DND-41 (cell line): ENCODE measurements around the gene TPRN.

Experiments used
- ATAC-seq: fragments of 200-7000 bp; cut with Tn5 transposase; 3 replicates; pipeline ENCODE4 v1.9.1; 2021; ENCODE audit warnings: low read depth; ENCODE audit not compliant: insufficient read depth
- DNase-seq: peaks from one replicate; pipeline ENCODE4 v3.0.0-alpha.2; 2020
- H2AFZ ChIP-seq: 2 replicates; pipeline ENCODE4 v1.6.0; 2012; ENCODE audit warnings: low read depth, low read length
- H3K27ac ChIP-seq: 2 replicates; pipeline ENCODE4 v1.5.1; 2012; ENCODE audit warnings: low read length, inconsistent platforms
- H3K27me3 ChIP-seq: fragments of 200-600 bp; sonication (generic); 2 replicates; pipeline ENCODE4 v1.6.0; 2012; ENCODE audit warnings: low read length, mild to moderate bottlenecking, inconsistent platforms; ENCODE audit not compliant: insufficient read depth, poor library complexity
- H3K36me3 ChIP-seq: 2 replicates; pipeline ENCODE4 v1.5.1; 2012; ENCODE audit warnings: low read length, inconsistent platforms; ENCODE audit not compliant: insufficient read depth
- H3K4me1 ChIP-seq: 2 replicates; pipeline ENCODE4 v1.5.1; 2012; ENCODE audit warnings: mild to moderate bottlenecking, low read length; ENCODE audit not compliant: insufficient read depth
- H3K4me2 ChIP-seq: 2 replicates; pipeline ENCODE4 v1.6.0; 2012; ENCODE audit warnings: mild to moderate bottlenecking, moderate library complexity, low read length, inconsistent platforms; ENCODE audit not compliant: insufficient read depth
- H3K4me3 ChIP-seq, 2 experiments: fragments of 200-600 bp in 1 of 2; shearing (Covaris generic) in 1 of 2; 2 replicates each; pipeline ENCODE4 v1.5.1; 2012 to 2016; ENCODE audit warnings: inconsistent platforms in 2 of 2, low read length in 2 of 2, mild to moderate bottlenecking in 2 of 2, low read depth in 1 of 2, moderate library complexity in 1 of 2
- H3K79me2 ChIP-seq: 2 replicates; pipeline ENCODE4 v1.6.0; 2012; ENCODE audit warnings: low read length, inconsistent platforms; ENCODE audit not compliant: insufficient read depth
- H3K9ac ChIP-seq: 2 replicates; pipeline ENCODE4 v1.6.0; 2012; ENCODE audit warnings: low read depth, mild to moderate bottlenecking, inconsistent platforms, low read length, moderate library complexity
- H3K9me3 ChIP-seq: 2 replicates; pipeline ENCODE4 v1.5.1; 2012; ENCODE audit warnings: low read length, moderate library complexity, mild to moderate bottlenecking, inconsistent platforms; ENCODE audit not compliant: insufficient read depth, severe bottlenecking
- H4K20me1 ChIP-seq: 2 replicates; pipeline ENCODE4 v1.6.0; 2012; ENCODE audit warnings: low read length; ENCODE audit not compliant: insufficient read depth
- EZH2 ChIP-seq: IDR thresholded peaks from 3 replicates; pipeline ENCODE4 v1.6.1; 2012; ENCODE audit warnings: borderline replicate concordance, low read depth, mild to moderate bottlenecking, moderate library complexity, low read length, inconsistent platforms; ENCODE audit not compliant: severe bottlenecking
- TF ChIP-seq, protein P1 (sequence below): IDR thresholded peaks from 2 replicates; pipeline ENCODE4 v1.5.1; 2012; ENCODE audit warnings: borderline replicate concordance, low read length, moderate library complexity, mild to moderate bottlenecking; ENCODE audit not compliant: poor library complexity, severe bottlenecking; ENCODE audit errors: extremely low read depth

TPRN gene

DNA sequence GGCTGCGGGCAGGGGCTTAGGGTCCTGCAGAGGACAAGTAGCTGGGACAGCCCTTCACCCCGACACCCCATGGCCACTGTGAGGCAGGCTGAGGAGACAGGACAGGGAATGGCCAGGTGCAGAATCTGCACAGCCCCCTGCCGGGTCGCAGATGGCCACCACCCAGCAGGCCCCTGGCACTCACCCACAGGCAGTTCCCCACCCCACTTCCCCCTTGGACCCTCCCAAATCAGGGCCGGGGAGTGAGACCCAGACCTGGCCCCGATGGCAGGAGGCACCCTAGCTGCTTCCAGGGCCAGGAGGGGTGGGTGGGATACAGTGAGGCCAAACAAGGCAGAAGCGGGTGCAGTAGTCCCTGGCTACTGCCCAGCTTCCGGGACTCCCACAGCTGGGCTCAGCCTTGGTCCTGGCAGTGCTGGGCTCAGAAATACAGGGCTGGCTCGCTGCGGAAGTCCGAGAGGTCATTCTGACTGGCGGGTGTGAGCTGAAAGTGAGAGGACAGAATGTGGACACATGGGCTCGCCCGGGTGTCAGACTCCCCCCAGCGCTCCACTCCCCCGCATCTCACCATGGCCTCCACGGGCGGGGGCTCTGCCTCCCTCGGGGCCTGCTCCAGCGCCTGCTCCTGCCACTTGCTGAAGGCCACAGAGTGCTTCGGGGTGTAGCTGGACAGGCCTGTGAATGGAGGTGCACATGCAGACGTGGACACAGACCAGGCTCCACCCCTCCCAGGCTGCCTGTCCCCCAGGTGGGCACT lies 8.7 kb downstream of the TPRN start:
- no peak for TF ChIP-seq EZH2
- TF ChIP-seq, protein P1, sequence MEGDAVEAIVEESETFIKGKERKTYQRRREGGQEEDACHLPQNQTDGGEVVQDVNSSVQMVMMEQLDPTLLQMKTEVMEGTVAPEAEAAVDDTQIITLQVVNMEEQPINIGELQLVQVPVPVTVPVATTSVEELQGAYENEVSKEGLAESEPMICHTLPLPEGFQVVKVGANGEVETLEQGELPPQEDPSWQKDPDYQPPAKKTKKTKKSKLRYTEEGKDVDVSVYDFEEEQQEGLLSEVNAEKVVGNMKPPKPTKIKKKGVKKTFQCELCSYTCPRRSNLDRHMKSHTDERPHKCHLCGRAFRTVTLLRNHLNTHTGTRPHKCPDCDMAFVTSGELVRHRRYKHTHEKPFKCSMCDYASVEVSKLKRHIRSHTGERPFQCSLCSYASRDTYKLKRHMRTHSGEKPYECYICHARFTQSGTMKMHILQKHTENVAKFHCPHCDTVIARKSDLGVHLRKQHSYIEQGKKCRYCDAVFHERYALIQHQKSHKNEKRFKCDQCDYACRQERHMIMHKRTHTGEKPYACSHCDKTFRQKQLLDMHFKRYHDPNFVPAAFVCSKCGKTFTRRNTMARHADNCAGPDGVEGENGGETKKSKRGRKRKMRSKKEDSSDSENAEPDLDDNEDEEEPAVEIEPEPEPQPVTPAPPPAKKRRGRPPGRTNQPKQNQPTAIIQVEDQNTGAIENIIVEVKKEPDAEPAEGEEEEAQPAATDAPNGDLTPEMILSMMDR = no peak
- DNase-seq = no peak

DNA sequence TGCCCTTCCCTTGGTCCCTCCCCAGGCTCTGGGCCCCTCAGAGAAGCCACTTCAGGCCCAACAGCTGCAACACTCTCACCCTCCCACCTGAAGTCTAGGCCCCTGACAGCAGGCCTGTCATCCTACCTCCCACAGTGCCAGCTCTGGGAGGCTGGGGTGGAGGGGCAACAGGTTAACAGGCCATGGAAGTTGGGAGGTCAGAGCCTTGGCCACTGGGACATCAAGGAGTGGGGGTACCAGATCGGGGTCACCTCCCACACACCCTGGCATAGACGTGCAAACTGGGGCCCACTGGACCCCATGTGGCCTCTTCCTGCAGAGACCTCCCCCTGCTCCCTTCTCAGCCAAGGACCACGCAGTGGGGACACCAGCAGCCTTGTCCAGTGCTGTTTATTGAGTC lies 9.3 kb downstream of the TPRN start:
- H3K4me2 ChIP-seq = no peak overlapping the region
- H3K9ac ChIP-seq = no peak overlapping the region
- no peaks in the 10 kb centered on the region for H3K27me3 ChIP-seq
- H3K27ac ChIP-seq = no peak overlapping the region
- H3K4me1 ChIP-seq = peaks cover 36% of the 10 kb centered on the region
- H3K9me3 ChIP-seq = no peaks in the 10 kb centered on the region
- H3K36me3 ChIP-seq = peaks cover 39% of the 10 kb centered on the region
- ATAC-seq = no peak
- peaks cover 41% of the 10 kb centered on the region for H3K79me2 ChIP-seq
- no peak overlapping the region for H3K4me3 ChIP-seq
- no peak for DNase-seq
- no peak overlapping the region for H2AFZ ChIP-seq
- H4K20me1 ChIP-seq = peaks cover 33% of the 10 kb centered on the region
- no peak for TF ChIP-seq EZH2
- TF ChIP-seq, protein P1 = no peak

More for the DNA sequence above, 8.7 kb downstream of the TPRN start:
- no peak overlapping the region for H3K27ac ChIP-seq
- H3K9ac ChIP-seq = no peak overlapping the region
- H2AFZ ChIP-seq = no peak overlapping the region
- H3K36me3 ChIP-seq = peaks cover 32% of the 10 kb centered on the region
- H3K27me3 ChIP-seq = no peaks in the 10 kb centered on the region
- no peak for ATAC-seq
- H3K4me1 ChIP-seq = peaks cover 30% of the 10 kb centered on the region
- no peak overlapping the region for H3K4me3 ChIP-seq
- peaks cover 34% of the 10 kb centered on the region for H3K79me2 ChIP-seq
- H4K20me1 ChIP-seq = peaks cover 31% of the 10 kb centered on the region
- H3K4me2 ChIP-seq = no peak overlapping the region
- no peaks in the 10 kb centered on the region for H3K9me3 ChIP-seq

DNA sequence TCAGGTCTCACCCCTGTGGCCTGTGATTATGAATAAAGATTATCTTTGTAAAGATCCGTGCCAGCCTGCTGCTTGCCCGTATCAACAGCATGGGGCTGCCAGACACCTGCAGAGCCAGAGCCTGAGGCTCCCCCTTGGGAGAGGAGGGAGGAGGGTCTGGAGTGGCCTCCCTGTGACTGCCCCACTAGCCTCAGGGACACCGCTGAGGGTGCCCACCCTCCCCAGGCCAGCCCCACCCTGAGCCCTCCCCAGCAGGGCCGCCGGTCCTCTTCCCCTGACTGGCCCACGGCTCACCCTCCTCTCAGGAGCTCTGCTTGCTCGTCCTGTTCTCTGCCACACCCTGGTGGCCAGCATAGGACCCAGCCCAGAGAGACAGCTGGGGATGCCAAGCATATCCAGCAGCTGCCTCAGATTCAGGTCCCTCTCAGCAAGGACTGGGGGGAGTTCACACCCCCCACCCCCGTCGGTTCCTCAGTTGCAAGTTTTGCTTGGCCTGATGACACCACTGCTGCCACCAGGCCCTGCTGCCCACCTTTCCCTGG lies 10.2 kb downstream of the TPRN start:
- Histone ChIP-seq H4K20me1 (peaks cover 35% of the 10 kb centered on the region), H3K4me2 (peak overlapping the region; percentile 88; the same call in 1 of the 2 replicates), H3K9me3 (no peaks in the 10 kb centered on the region), H3K36me3 (peaks cover 47% of the 10 kb centered on the region), H2AFZ (no peak overlapping the region), H3K27ac (no peak overlapping the region), H3K4me1 (peaks cover 44% of the 10 kb centered on the region), H3K27me3 (no peaks in the 10 kb centered on the region), H3K9ac (no peak overlapping the region), H3K4me3 (peak overlapping the region in 1 of 2 experiments; percentile 97; a peak in 2 of 4 replicates), H3K79me2 (peaks cover 47% of the 10 kb centered on the region)
- DNase-seq = no peak
- TF ChIP-seq EZH2 = no peak
- TF ChIP-seq, protein P1 = peak; percentile 25
- no peak for ATAC-seq
